HCT116 (cell line): ENCODE results near the gene PBX1.

ENCODE experiments used
- CBX3 ChIP-seq: IDR thresholded peaks from 2 replicates; pipeline ENCODE4 v1.6.1; 2012; ENCODE audit warnings: low read depth
- EZH2 ChIP-seq: fragments of 200-600 bp; sonication (generic); IDR thresholded peaks from 2 replicates; pipeline ENCODE4 v1.6.1; 2017; ENCODE audit warnings: antibody characterized with exemption, mixed run types
- POLR2A ChIP-seq: IDR thresholded peaks from 2 replicates; pipeline ENCODE4 v1.7.0; 2011; ENCODE audit warnings: borderline replicate concordance; ENCODE audit not compliant: insufficient read depth, insufficient read length; ENCODE audit errors: extremely low read depth
- POLR2AphosphoS5 ChIP-seq: IDR thresholded peaks from 2 replicates; pipeline ENCODE4 v1.6.1; 2011; ENCODE audit warnings: mild to moderate bottlenecking, low read depth, low read length, moderate library complexity
- SIN3A ChIP-seq: IDR thresholded peaks from 2 replicates; pipeline ENCODE4 v1.6.1; 2012; ENCODE audit warnings: low read depth
- TF ChIP-seq, protein P1 (sequence below), 3 experiments: fragments of 200-600 bp in 1 of 3; sonication (generic) in 1 of 3; IDR thresholded peaks in 2 of 3; conservative IDR thresholded peaks in 1 of 3; 2 replicates each; pipeline ENCODE4 v1.5.1; 2012 to 2017; ENCODE audit warnings: low read depth in 2 of 3, low read length in 2 of 3, antibody characterized with exemption in 1 of 3, borderline replicate concordance in 1 of 3, control low read depth in 1 of 3, mild to moderate bottlenecking in 1 of 3, mixed read lengths in 1 of 3, mixed run types in 1 of 3, moderate library complexity in 1 of 3; ENCODE audit not compliant: insufficient read depth in 1 of 3
- TF ChIP-seq, protein P2 (sequence below): IDR thresholded peaks from 2 replicates; pipeline ENCODE4 v1.6.1; 2011; ENCODE audit warnings: mild to moderate bottlenecking, low read length, moderate library complexity; ENCODE audit not compliant: insufficient replicate concordance; ENCODE audit errors: extremely low read depth
- TF ChIP-seq, protein P3 (sequence below): IDR thresholded peaks from 2 replicates; pipeline ENCODE4 v1.6.1; 2012; ENCODE audit warnings: low read depth

DNA sequence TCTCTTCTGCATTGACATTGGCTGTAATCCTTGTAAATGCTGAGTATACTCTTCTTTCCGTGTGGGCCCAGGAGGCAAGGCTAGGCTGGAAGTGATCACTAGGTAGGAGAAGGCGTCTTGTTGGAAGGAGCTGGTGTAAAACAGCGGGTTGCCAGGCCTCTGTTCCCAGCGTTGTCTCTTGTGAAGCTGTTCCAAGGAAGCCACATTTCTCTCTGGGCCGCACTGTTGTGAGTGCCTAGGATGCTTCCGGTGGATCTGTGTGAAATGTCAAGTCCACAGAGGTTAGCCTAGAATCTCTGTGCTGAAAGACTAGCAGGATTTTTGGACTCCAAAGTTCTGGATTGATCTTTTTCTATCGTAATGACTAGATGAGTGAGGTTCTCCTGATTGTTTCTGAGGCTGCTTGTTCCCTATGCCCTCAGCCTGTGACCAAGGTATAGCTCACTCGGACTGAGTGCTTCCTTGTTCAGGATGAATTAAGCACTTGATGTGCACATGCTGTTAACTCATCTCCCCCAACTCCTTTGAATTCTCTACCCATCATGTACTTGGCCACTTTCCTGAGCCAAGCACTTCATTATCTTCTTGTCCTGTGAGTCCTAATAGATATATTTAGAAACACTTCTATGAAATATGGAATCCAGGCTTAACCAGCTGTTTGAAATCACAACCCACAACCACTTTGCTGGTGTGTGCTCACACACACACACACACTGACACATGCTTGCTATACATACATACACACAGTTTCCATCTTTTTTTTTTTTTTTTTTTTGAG lies 63.3 kb downstream of the PBX1 start:
- TF ChIP-seq, protein P1, sequence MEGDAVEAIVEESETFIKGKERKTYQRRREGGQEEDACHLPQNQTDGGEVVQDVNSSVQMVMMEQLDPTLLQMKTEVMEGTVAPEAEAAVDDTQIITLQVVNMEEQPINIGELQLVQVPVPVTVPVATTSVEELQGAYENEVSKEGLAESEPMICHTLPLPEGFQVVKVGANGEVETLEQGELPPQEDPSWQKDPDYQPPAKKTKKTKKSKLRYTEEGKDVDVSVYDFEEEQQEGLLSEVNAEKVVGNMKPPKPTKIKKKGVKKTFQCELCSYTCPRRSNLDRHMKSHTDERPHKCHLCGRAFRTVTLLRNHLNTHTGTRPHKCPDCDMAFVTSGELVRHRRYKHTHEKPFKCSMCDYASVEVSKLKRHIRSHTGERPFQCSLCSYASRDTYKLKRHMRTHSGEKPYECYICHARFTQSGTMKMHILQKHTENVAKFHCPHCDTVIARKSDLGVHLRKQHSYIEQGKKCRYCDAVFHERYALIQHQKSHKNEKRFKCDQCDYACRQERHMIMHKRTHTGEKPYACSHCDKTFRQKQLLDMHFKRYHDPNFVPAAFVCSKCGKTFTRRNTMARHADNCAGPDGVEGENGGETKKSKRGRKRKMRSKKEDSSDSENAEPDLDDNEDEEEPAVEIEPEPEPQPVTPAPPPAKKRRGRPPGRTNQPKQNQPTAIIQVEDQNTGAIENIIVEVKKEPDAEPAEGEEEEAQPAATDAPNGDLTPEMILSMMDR (IDR thresholded peaks at IDR 0.05 in 2 of 3, conservative IDR thresholded peaks at IDR 0.05 in 1 of 3; ENCODE audit: borderline replicate concordance in 1 of 3, insufficient read depth in 1 of 3, low read depth in 2 of 3, low read length in 2 of 3) = no peak
- no peak for TF ChIP-seq EZH2
- TF ChIP-seq POLR2A = no peak
- TF ChIP-seq, protein P2, sequence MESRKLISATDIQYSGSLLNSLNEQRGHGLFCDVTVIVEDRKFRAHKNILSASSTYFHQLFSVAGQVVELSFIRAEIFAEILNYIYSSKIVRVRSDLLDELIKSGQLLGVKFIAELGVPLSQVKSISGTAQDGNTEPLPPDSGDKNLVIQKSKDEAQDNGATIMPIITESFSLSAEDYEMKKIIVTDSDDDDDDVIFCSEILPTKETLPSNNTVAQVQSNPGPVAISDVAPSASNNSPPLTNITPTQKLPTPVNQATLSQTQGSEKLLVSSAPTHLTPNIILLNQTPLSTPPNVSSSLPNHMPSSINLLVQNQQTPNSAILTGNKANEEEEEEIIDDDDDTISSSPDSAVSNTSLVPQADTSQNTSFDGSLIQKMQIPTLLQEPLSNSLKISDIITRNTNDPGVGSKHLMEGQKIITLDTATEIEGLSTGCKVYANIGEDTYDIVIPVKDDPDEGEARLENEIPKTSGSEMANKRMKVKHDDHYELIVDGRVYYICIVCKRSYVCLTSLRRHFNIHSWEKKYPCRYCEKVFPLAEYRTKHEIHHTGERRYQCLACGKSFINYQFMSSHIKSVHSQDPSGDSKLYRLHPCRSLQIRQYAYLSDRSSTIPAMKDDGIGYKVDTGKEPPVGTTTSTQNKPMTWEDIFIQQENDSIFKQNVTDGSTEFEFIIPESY = no peak
- TF ChIP-seq, protein P3, sequence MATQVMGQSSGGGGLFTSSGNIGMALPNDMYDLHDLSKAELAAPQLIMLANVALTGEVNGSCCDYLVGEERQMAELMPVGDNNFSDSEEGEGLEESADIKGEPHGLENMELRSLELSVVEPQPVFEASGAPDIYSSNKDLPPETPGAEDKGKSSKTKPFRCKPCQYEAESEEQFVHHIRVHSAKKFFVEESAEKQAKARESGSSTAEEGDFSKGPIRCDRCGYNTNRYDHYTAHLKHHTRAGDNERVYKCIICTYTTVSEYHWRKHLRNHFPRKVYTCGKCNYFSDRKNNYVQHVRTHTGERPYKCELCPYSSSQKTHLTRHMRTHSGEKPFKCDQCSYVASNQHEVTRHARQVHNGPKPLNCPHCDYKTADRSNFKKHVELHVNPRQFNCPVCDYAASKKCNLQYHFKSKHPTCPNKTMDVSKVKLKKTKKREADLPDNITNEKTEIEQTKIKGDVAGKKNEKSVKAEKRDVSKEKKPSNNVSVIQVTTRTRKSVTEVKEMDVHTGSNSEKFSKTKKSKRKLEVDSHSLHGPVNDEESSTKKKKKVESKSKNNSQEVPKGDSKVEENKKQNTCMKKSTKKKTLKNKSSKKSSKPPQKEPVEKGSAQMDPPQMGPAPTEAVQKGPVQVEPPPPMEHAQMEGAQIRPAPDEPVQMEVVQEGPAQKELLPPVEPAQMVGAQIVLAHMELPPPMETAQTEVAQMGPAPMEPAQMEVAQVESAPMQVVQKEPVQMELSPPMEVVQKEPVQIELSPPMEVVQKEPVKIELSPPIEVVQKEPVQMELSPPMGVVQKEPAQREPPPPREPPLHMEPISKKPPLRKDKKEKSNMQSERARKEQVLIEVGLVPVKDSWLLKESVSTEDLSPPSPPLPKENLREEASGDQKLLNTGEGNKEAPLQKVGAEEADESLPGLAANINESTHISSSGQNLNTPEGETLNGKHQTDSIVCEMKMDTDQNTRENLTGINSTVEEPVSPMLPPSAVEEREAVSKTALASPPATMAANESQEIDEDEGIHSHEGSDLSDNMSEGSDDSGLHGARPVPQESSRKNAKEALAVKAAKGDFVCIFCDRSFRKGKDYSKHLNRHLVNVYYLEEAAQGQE = no peak
- no peak for TF ChIP-seq CBX3
- no peak for TF ChIP-seq SIN3A
- TF ChIP-seq POLR2AphosphoS5 = no peak
